GM12878 (cell line): ENCODE measurements around the gene PLEKHM1. TPM values are rescaled to one million over a fixed set of nuclear protein-coding genes. Genes with fewer than 3 reads are reported as not detected.

Source experiments
- ATAC-seq: fragments of 200-7000 bp; cut with Tn5 transposase; 3 replicates; pipeline ENCODE4 v1.9.1; 2020; ENCODE audit warnings: mild to moderate bottlenecking, moderate library complexity
- BruUV-seq: library from RNA; stranded (reverse); fragments of 400-500 nt; replicated peaks from 2 replicates; lab custom pipeline; 2021; lab: Mats Ljungman, UMichigan
- CTCF ChIA-PET: fragments of 300-600 bp; sonication (Branson Sonifier 250); formaldehyde crosslinking; extraction: SDS; loops from one replicate; lab custom pipeline; 2021; ENCODE audit warnings: inconsistent platforms; lab: Yijun Ruan, JAX
- POLR2A ChIA-PET: fragments of 350-600 bp; formaldehyde crosslinking; extraction: SDS; loops from one replicate; lab custom pipeline; 2021; ENCODE audit warnings: inconsistent platforms; lab: Charles Lee
- RAD21 ChIA-PET: fragments of 300-600 bp; sonication (Branson Sonifier 250); formaldehyde crosslinking; loops from one replicate; lab custom pipeline; 2023; ENCODE audit warnings: antibody characterized with exemption; ENCODE audit not compliant: unreplicated experiment; lab: Charles Lee
- SMC1A ChIA-PET: fragments of 300-600 bp; sonication (Branson Sonifier 250); formaldehyde crosslinking; loops from one replicate; lab custom pipeline; 2023; ENCODE audit not compliant: unreplicated experiment, uncharacterized antibody; lab: Charles Lee
- DNase-seq: peaks from one replicate; pipeline ENCODE4 v3.0.0-alpha.2; 2011; ENCODE audit warnings: low read depth, low spot score
- FAIRE-seq: peaks from 3 replicates; lab custom pipeline; 2011; peaks lifted over from hg19 to GRCh38; lab: Jason Lieb, UNC
- H2AFZ ChIP-seq: 2 replicates; pipeline ENCODE4 v1.6.0; 2011; ENCODE audit warnings: low read depth, low read length, control low read depth; ENCODE audit not compliant: control insufficient read depth
- H3K27ac ChIP-seq: 2 replicates; pipeline ENCODE4 v1.5.1; 2011; ENCODE audit warnings: control low read depth; ENCODE audit not compliant: control insufficient read depth, insufficient read depth
- H3K27me3 ChIP-seq, 2 experiments: replicated peaks in 1 of 2; 2 replicates each; pipeline versions ENCODE4 v1.6.0 to v1.6.1; 2011; ENCODE audit warnings: low read length in 1 of 2; ENCODE audit not compliant: control insufficient read depth in 2 of 2, insufficient read depth in 2 of 2
- H3K36me3 ChIP-seq, 2 experiments: 2 replicates each; pipeline ENCODE4 v1.5.1; 2011; ENCODE audit warnings: low read length in 1 of 2; ENCODE audit not compliant: control insufficient read depth in 2 of 2, insufficient read depth in 2 of 2
- H3K4me1 ChIP-seq: 2 replicates; pipeline ENCODE4 v1.6.1; 2011; ENCODE audit warnings: mild to moderate bottlenecking, low read length, moderate library complexity, mixed read lengths; ENCODE audit not compliant: control insufficient read depth, insufficient read depth
- H3K4me2 ChIP-seq: 2 replicates; pipeline ENCODE4 v1.6.0; 2011; ENCODE audit warnings: control low read depth; ENCODE audit not compliant: control insufficient read depth, insufficient read depth
- H3K4me3 ChIP-seq: fragments of 200-600 bp; sonication (generic); 2 replicates; pipeline ENCODE4 v1.5.1; 2016
- H3K79me2 ChIP-seq: 2 replicates; pipeline ENCODE4 v1.6.0; 2011; ENCODE audit warnings: low read length; ENCODE audit not compliant: control insufficient read depth, insufficient read depth
- H3K9ac ChIP-seq: 2 replicates; pipeline ENCODE4 v1.8.0; 2011; ENCODE audit warnings: low read length, control low read depth, mixed read lengths; ENCODE audit not compliant: control insufficient read depth, insufficient read depth
- H3K9me3 ChIP-seq: replicated peaks from 3 replicates; pipeline ENCODE4 v1.5.1; 2011; ENCODE audit warnings: mild to moderate bottlenecking, low read length; ENCODE audit not compliant: control insufficient read depth, insufficient read depth
- H4K20me1 ChIP-seq: 2 replicates; pipeline ENCODE4 v1.6.0; 2011; ENCODE audit not compliant: control insufficient read depth, insufficient read depth
- BCL11A ChIP-seq: IDR thresholded peaks from 2 replicates; pipeline ENCODE4 v1.6.1; 2011; ENCODE audit warnings: low read depth, low read length
- CBFB ChIP-seq: IDR thresholded peaks from 2 replicates; pipeline ENCODE4 v1.6.1; 2016; ENCODE audit warnings: antibody characterized with exemption, low read depth
- CHD1 ChIP-seq: IDR thresholded peaks from 2 replicates; pipeline ENCODE4 v1.6.1; 2012; ENCODE audit warnings: low read depth, low read length, improper control_type of control experiment
- CREM ChIP-seq: IDR thresholded peaks from 2 replicates; pipeline ENCODE4 v1.6.1; 2014; ENCODE audit warnings: antibody characterized with exemption, low read depth
- HCFC1 ChIP-seq: fragments of 150-350 bp; IDR thresholded peaks from 2 replicates; pipeline ENCODE4 v1.6.1; 2014; ENCODE audit warnings: low read length
- HDAC2 ChIP-seq: fragments of 200-600 bp; sonication (generic); IDR thresholded peaks from 2 replicates; pipeline ENCODE4 v1.6.1; 2017
- KLF5 ChIP-seq: fragments of 450-650 bp; IDR thresholded peaks from 2 replicates; pipeline ENCODE4 v1.6.1; 2014; ENCODE audit warnings: mild to moderate bottlenecking; ENCODE audit not compliant: partially characterized antibody
- MEF2A ChIP-seq: IDR thresholded peaks from 2 replicates; pipeline ENCODE4 v1.6.1; 2011; ENCODE audit warnings: low read depth, mild to moderate bottlenecking, low read length, moderate library complexity; ENCODE audit not compliant: insufficient read depth
- NFIC ChIP-seq: IDR thresholded peaks from 2 replicates; pipeline ENCODE4 v1.6.1; 2012; ENCODE audit warnings: low read depth, mild to moderate bottlenecking, inconsistent platforms, low read length, moderate library complexity
- NR2C1 ChIP-seq: fragments of 450-650 bp; IDR thresholded peaks from 2 replicates; pipeline ENCODE4 v1.6.1; 2017; ENCODE audit warnings: antibody characterized with exemption, mild to moderate bottlenecking, moderate library complexity
- RAD51 ChIP-seq: fragments of 450-650 bp; IDR thresholded peaks from 2 replicates; pipeline ENCODE4 v1.6.1; 2016; ENCODE audit warnings: moderate library complexity, mild to moderate bottlenecking, inconsistent platforms
- SMAD5 ChIP-seq: IDR thresholded peaks from 2 replicates; pipeline ENCODE4 v1.6.1; 2016; ENCODE audit warnings: antibody characterized with exemption, low read depth
- SUZ12 ChIP-seq: fragments of 200-600 bp; sonication (generic); IDR thresholded peaks from one replicate; pipeline ENCODE4 v1.6.1; 2018; ENCODE audit warnings: antibody characterized with exemption, mild to moderate bottlenecking; ENCODE audit not compliant: unreplicated experiment
- WGBS: methylation state at CpG from one replicate; pipeline ENCODE4 v1.1.6; 2016; ENCODE audit warnings: low lambda C conversion rate; ENCODE audit not compliant: insufficient replicate concordance, insufficient coverage; ENCODE audit errors: missing lambda C conversion rate; 5-methylcytosine and 5-hydroxymethylcytosine counted together
- in situ Hi-C: fragments of 300-500 bp; cut with MboI; formaldehyde crosslinking; loops from 9 replicates; pipeline ENCODE4 v1.14.3; 2018; ENCODE audit warnings: mixed read lengths
- intact Hi-C: fragments of 100-400 bp; cut with micrococcal nuclease; formaldehyde crosslinking; loops from one replicate; pipeline ENCODE4 v1.14.2; 2022; ENCODE audit not compliant: unreplicated experiment
- polyA plus RNA-seq, 11 experiments: library from polyadenylated mRNA; depleted of rRNA in 4 of 11; unstranded in 6 of 11; stranded (reverse) in 5 of 11; fragments of >200 nt; fragmentation: Nextera tagmentation in 4 of 11; fragmentation: Illumina TruSeq in 1 of 11; extraction: Ambion mirVana in 4 of 11; extraction: Trizol in 1 of 11; gene quantifications; 1 replicate in 1 of 11; 2 replicates in 10 of 11; pipeline versions ENCODE4 v1.2.1 to v1.2.3, GENCODE V29; 2011 to 2016; ENCODE audit warnings: inconsistent platforms in 2 of 11, missing spikeins in 2 of 11, low read depth in 1 of 11
- total RNA-seq, 4 experiments: library from RNA; depleted of rRNA in 3 of 4; stranded (reverse); fragments of >200 nt in 3 of 4; fragmentation: Illumina TruSeq in 1 of 4; extraction: Trizol in 1 of 4; gene quantifications; 2 replicates each; pipeline versions ENCODE4 v1.2.1 to v1.2.3, GENCODE V29; 2013 to 2021
- TF ChIP-seq, protein P1 (sequence below): fragments of 450-650 bp; formaldehyde crosslinking; IDR thresholded peaks from 2 replicates; pipeline ENCODE4 v1.5.0; 2022; ENCODE audit warnings: mild to moderate bottlenecking, missing genetic modification characterization
- TF ChIP-seq, protein P2 (sequence below): fragments of 450-650 bp; IDR thresholded peaks from 2 replicates; pipeline ENCODE4 v1.6.1; 2016; ENCODE audit warnings: mild to moderate bottlenecking, moderate library complexity, borderline replicate concordance

Gene PLEKHM1
- total and polyA plus RNA-seq, 10 of the 15 experiments (the other 5 are each of a cell fraction or from before 2014, with no cell fraction given): 0.21 to 27.8 (median 9.4) TPM

- TF ChIP-seq, protein P1, sequence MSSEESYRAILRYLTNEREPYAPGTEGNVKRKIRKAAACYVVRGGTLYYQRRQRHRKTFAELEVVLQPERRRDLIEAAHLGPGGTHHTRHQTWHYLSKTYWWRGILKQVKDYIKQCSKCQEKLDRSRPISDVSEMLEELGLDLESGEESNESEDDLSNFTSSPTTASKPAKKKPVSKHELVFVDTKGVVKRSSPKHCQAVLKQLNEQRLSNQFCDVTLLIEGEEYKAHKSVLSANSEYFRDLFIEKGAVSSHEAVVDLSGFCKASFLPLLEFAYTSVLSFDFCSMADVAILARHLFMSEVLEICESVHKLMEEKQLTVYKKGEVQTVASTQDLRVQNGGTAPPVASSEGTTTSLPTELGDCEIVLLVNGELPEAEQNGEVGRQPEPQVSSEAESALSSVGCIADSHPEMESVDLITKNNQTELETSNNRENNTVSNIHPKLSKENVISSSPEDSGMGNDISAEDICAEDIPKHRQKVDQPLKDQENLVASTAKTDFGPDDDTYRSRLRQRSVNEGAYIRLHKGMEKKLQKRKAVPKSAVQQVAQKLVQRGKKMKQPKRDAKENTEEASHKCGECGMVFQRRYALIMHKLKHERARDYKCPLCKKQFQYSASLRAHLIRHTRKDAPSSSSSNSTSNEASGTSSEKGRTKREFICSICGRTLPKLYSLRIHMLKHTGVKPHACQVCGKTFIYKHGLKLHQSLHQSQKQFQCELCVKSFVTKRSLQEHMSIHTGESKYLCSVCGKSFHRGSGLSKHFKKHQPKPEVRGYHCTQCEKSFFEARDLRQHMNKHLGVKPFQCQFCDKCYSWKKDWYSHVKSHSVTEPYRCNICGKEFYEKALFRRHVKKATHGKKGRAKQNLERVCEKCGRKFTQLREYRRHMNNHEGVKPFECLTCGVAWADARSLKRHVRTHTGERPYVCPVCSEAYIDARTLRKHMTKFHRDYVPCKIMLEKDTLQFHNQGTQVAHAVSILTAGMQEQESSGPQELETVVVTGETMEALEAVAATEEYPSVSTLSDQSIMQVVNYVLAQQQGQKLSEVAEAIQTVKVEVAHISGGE (CRISPR knock-in tag): no peak
- no peak for TF ChIP-seq CBFB
- no peak for TF ChIP-seq CHD1
- no peak for TF ChIP-seq BCL11A
- no peak for TF ChIP-seq MEF2A
- no peak for TF ChIP-seq CREM
- TF ChIP-seq, all 136 proteins: peak for 0
Measured at GRCh38 chr17:45414990-45415881, 75.3 kb downstream of the PLEKHM1 start (continued).

GRCh38 chr17:45413498-45413923 is 77.0 kb downstream of the PLEKHM1 start:
- ATAC-seq (peak; percentile 79), FAIRE-seq (no peak), DNase-seq (no peak)
- no peak overlapping the region for H3K4me3 ChIP-seq
- H3K27me3 ChIP-seq: no peaks in the 10 kb centered on the region
- POLR2A ChIA-PET: interaction anchor here (0.5 to 1.9 kb wide), 11 partner anchors 11 to 190 kb away, joined by 3 to 7 read pairs (median 4); no protein-coding TSS in a partner anchor
- H3K9ac ChIP-seq: no peak overlapping the region
- H3K9me3 ChIP-seq: no peaks in the 10 kb centered on the region
- RAD21 ChIA-PET: interaction anchor here (0.6 to 3.3 kb wide), 7 partner anchors 12 to 192 kb away, joined by 3 to 24 read pairs (median 3); partner anchors contain the start of gene FMNL1
- 30% methylated on average over 9 of the region's 9 CpGs for WGBS
- H4K20me1 ChIP-seq: no peaks in the 10 kb centered on the region
- H3K4me1 ChIP-seq: peaks cover 38% of the 10 kb centered on the region
- CTCF ChIA-PET: interaction anchor here (0.7 to 2.6 kb wide), 10 partner anchors 9 to 194 kb away, joined by 3 to 23 read pairs (median 4); no protein-coding TSS in a partner anchor
- intact Hi-C loops (loop anchor here (2.0 kb wide), 1 partner anchor 15 kb away; no protein-coding TSS in a partner anchor), in situ Hi-C loops (loop anchor here (25.0 kb wide), 1 partner anchor 424 kb away; the partner anchor contains the start of gene SPPL2C)
- no peak overlapping the region for H3K27ac ChIP-seq
- peaks cover 27% of the 10 kb centered on the region for H3K79me2 ChIP-seq
- BruUV-seq: no TSS peak
- no peaks in the 10 kb centered on the region for H3K36me3 ChIP-seq
- H3K4me2 ChIP-seq: no peak overlapping the region
- SMC1A ChIA-PET: interaction anchor here (1.0 to 3.2 kb wide), 6 partner anchors 12 to 184 kb away, joined by 3 to 21 read pairs (median 4); no protein-coding TSS in a partner anchor
- H2AFZ ChIP-seq: no peak overlapping the region
- TF ChIP-seq KLF5 (no peak), HCFC1 (no peak), NFIC (no peak), NR2C1 (no peak), HDAC2 (no peak), RAD51 (no peak), SUZ12 (no peak), SMAD5 (no peak)
- TF ChIP-seq, protein P2, sequence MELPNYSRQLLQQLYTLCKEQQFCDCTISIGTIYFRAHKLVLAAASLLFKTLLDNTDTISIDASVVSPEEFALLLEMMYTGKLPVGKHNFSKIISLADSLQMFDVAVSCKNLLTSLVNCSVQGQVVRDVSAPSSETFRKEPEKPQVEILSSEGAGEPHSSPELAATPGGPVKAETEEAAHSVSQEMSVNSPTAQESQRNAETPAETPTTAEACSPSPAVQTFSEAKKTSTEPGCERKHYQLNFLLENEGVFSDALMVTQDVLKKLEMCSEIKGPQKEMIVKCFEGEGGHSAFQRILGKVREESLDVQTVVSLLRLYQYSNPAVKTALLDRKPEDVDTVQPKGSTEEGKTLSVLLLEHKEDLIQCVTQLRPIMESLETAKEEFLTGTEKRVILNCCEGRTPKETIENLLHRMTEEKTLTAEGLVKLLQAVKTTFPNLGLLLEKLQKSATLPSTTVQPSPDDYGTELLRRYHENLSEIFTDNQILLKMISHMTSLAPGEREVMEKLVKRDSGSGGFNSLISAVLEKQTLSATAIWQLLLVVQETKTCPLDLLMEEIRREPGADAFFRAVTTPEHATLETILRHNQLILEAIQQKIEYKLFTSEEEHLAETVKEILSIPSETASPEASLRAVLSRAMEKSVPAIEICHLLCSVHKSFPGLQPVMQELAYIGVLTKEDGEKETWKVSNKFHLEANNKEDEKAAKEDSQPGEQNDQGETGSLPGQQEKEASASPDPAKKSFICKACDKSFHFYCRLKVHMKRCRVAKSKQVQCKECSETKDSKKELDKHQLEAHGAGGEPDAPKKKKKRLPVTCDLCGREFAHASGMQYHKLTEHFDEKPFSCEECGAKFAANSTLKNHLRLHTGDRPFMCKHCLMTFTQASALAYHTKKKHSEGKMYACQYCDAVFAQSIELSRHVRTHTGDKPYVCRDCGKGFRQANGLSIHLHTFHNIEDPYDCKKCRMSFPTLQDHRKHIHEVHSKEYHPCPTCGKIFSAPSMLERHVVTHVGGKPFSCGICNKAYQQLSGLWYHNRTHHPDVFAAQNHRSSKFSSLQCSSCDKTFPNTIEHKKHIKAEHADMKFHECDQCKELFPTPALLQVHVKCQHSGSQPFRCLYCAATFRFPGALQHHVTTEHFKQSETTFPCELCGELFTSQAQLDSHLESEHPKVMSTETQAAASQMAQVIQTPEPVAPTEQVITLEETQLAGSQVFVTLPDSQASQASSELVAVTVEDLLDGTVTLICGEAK: no peak
